Spinal cord (tissue), 10 donors: ENCODE data around the gene VDAC1. TPM values are rescaled to one million over a fixed set of nuclear protein-coding genes. Genes with fewer than 3 reads are reported as not detected.

ENCODE experiments used
- DNase-seq, 6 donors: peaks; one replicate each; pipeline versions ENCODE4 v3.0.0 to v3.0.0-alpha.2; 2013 to 2015; ENCODE audit warnings: low spot score in 6 of 6, low read depth in 4 of 6
- H3K27ac ChIP-seq: one replicate; pipeline ENCODE4 v1.5.1; 2013; ENCODE audit warnings: low read depth, low read length, control low read depth
- H3K27me3 ChIP-seq: one replicate; pipeline ENCODE4 v1.6.1; 2013; ENCODE audit warnings: low read length; ENCODE audit not compliant: control insufficient read depth, insufficient read depth
- H3K36me3 ChIP-seq: one replicate; pipeline ENCODE4 v1.6.1; 2013; ENCODE audit warnings: low read length; ENCODE audit not compliant: control insufficient read depth, insufficient read depth
- H3K4me1 ChIP-seq: one replicate; pipeline ENCODE4 v1.6.1; 2013; ENCODE audit warnings: low read length; ENCODE audit not compliant: control insufficient read depth, insufficient read depth
- H3K4me3 ChIP-seq: one replicate; pipeline ENCODE4 v1.5.1; 2013; ENCODE audit warnings: low read depth, low read length, control low read depth
- H3K9me3 ChIP-seq: one replicate; pipeline ENCODE4 v1.6.1; 2013; ENCODE audit warnings: low read length; ENCODE audit not compliant: control insufficient read depth, insufficient read depth
- WGBS: methylation state at CpG from one replicate; pipeline ENCODE4 v1.1.5; 2013; ENCODE audit warnings: missing lambda C conversion rate; ENCODE audit not compliant: insufficient coverage; 5-methylcytosine and 5-hydroxymethylcytosine counted together
- polyA plus RNA-seq, 2 donors: library from polyadenylated mRNA; unstranded; fragments of 120-200 nt; gene quantifications; one replicate each; pipeline ENCODE4 v1.2.1, GENCODE V29; 2013; ENCODE audit not compliant: insufficient read length in 2 of 2
- total RNA-seq, 2 donors: library from RNA; depleted of rRNA in 1 of 2; stranded (reverse); fragments of 120-200 nt in 1 of 2; fragments of >200 nt in 1 of 2; gene quantifications; one replicate each; pipeline versions ENCODE4 v1.2.3 to v1.2.4, GENCODE V29; 2013 to 2014
- donor health status: healthy.

The VDAC1 gene
- total and polyA plus RNA-seq, 4 donors, result 180 to 230 (median 218) TPM

DNA sequence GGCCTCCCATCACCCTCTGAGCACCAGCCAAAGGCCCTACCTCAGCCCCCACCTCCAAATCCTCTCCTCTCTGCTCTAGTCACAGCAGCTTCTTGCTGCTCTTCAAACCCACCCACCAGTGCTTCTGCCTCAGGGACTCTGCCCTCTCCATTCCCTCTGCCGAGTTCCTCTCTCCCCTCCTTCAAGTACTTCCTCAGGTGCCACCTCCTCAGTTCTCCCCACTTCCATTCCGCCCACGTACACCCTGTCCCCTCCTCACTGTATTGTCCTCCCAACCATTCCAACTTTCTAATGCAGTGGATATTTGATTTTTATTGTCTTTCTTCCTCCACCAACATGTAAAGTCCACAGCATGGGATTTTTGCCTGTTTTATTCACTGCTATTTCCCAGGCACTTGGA lies 79.5 kb downstream of the VDAC1 start:
- WGBS, result 60% methylated on average over 1 of the region's 3 CpGs
- Histone ChIP-seq H3K36me3 (no peaks in the 10 kb centered on the region), H3K4me1 (peaks cover 25% of the 10 kb centered on the region), H3K27me3 (no peaks in the 10 kb centered on the region), H3K9me3 (no peaks in the 10 kb centered on the region), H3K27ac (no peak overlapping the region), H3K4me3 (no peak overlapping the region)
- DNase-seq, result no peak

DNA sequence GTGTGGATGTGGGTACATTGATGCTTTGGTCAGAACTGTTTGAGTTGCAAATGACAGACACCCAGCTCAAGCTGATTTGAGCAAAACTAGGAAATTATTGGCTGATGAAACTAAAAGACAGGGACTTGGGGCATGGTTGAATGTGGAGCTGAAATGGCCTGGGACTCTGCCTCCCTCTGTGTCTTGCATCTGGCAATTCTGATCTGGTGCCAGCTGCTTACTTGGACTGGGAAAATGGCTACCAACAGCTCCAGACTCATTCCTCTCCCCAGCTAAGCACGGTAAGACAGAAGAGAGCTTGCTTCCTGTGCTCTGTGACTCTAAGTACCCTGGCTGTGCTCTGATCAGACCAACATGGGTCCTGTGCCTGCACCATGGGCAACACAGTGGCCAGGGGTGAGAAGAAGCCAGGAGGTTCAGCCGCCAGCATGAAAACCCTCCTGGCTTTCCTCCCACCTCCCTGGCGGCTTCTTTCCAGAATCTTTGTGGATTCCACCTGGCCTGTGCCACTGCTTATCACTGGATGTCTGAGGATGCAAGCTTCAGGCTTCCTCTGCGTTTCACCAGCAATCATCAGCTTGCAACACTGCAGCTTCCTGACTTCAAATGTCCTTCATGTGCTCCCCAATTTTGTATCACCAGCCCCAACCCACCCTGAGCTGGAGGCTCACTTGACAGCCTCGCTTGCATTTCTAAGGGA lies 80.4 kb downstream of the VDAC1 start:
- no peaks in the 10 kb centered on the region for H3K9me3 ChIP-seq
- no peak overlapping the region for H3K27ac ChIP-seq
- 58% methylated on average over 5 of the region's 5 CpGs for WGBS
- no peaks in the 10 kb centered on the region for H3K27me3 ChIP-seq
- H3K4me1 ChIP-seq, result peaks cover 25% of the 10 kb centered on the region
- H3K36me3 ChIP-seq, result no peaks in the 10 kb centered on the region
- peak in 2 of 6 donors; percentile 69 to 73 for DNase-seq
- H3K4me3 ChIP-seq, result no peak overlapping the region

DNA sequence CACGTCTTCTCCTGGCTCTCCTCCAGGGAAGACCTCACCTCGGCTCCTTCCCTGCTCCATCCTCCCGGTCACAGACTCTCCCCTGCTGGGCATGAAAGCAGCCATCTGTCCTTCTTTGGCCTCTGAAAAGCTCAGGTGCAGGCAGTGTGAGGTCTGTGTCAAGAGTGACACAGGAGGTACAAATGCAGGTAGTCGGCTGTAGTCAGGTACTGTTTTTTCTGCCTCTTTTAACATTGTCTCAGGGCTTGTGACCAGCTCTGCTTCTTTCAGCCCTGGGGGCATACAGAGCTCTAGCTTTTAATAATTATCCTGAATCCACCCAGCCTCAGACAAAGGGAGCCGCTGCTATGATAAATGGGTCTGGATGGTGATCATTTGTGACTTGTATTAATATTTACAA lies 82.8 kb downstream of the VDAC1 start:
- peak in 1 of 6 donors; percentile 12 for DNase-seq
- Histone ChIP-seq H3K9me3 (no peaks in the 10 kb centered on the region), H3K4me1 (peaks cover 22% of the 10 kb centered on the region), H3K4me3 (no peak overlapping the region), H3K27ac (no peak overlapping the region), H3K27me3 (no peaks in the 10 kb centered on the region), H3K36me3 (no peaks in the 10 kb centered on the region)
- WGBS, result 31% methylated on average over 4 of the region's 5 CpGs

Other genes starting within 250 kb of the VDAC1 start
- gene C5orf15, start 36.4 kb downstream of the VDAC1 start, total RNA-seq, result 100 to 1,000 TPM in 1 of 2 donors, 10 to 100 TPM in 1; 98.5 to 119 TPM
- gene C5orf15, start 36.4 kb downstream of the VDAC1 start, polyA plus RNA-seq, result 10 to 100 TPM; 54.6 to 64.3 TPM
- 1 to 10 TPM in 1 of 2 donors, under 1 TPM in 1; 0.79 to 6.2 TPM for gene TCF7, start 109.7 kb upstream of the VDAC1 start, total RNA-seq
- 1 to 10 TPM; 7.5 to 9.4 TPM for gene TCF7, start 109.7 kb upstream of the VDAC1 start, polyA plus RNA-seq
- 100 to 1,000 TPM; 355 to 382 TPM for gene SKP1, start 172.0 kb upstream of the VDAC1 start, total RNA-seq
- gene SKP1, start 172.0 kb upstream of the VDAC1 start, polyA plus RNA-seq, result 100 to 1,000 TPM; 810 to 859 TPM
- 100 to 1,000 TPM in 1 of 2 donors, 10 to 100 TPM in 1; 94.1 to 134 TPM for gene PPP2CA, start 221.1 kb upstream of the VDAC1 start, total RNA-seq
- gene PPP2CA, start 221.1 kb upstream of the VDAC1 start, polyA plus RNA-seq, result 100 to 1,000 TPM; 323 to 325 TPM